Colon (tissue), 2 donors: ENCODE results near the gene OR6K2.

Experiments
- FAIRE-seq: peaks from 2 replicates; lab custom pipeline; 2012; peaks lifted over from hg19 to GRCh38; lab: Jason Lieb, UNC
- donor health status: control.
- donor health status: control.

OR6K2 gene

DNA sequence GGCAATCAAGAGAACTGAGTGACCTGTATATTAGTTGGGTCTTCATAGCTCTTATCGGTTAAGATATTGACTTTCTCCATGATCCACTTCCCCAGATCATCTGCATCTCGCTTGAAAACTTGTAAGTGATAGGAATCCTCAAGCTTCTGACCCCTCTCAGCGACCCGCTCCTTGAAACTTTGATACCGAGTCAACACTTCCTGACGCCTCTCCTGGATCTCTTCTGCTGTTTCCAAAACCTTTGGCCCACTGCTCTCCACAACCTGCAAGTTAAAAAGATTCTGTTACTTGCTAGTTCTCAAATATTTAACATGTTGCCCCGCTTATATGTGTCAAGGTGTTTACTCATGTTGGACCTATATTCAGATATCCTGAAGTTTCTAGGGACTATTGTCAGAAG, 15.4 kb downstream of the OR6K2 start:
- FAIRE-seq: no peak

DNA sequence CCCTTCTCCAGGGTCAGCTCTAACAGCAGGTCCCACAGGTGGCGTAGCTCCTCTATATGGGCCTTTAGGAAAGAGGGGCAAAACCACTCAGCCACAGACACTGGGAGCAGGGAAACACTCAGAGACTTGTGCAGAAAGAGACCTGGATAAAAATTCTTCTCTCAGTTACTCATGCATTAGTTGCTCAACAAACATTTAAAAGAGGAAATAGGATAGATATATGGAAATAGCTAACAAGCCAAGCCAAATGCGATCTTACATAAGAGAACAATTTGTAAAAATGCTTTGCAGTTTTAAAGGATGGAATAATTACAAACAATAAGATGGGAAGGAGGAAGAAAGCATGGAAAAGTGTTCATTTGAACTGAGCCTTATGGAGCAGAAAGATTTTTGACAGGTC, 18.8 kb downstream of the OR6K2 start:
- no peak for FAIRE-seq

DNA sequence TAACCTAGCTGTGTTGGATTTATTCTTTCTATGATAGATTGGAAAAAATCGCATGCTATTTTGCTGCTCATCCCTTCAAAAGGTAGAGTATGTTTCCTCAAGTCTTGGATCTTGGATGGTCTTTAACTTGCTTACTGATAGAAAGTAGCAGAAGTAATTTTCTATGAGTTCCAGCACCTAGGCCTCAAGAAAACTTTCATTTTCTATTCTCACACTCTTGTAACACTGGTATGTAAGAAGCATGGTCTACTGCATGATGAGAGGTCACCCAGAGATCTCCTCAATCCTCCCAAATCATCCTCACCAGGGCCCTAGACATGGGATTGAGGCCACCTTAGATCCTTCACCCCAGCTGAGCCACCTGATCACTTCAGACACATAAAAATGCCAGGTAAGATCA, 21.2 kb downstream of the OR6K2 start:
- no peak for FAIRE-seq

DNA sequence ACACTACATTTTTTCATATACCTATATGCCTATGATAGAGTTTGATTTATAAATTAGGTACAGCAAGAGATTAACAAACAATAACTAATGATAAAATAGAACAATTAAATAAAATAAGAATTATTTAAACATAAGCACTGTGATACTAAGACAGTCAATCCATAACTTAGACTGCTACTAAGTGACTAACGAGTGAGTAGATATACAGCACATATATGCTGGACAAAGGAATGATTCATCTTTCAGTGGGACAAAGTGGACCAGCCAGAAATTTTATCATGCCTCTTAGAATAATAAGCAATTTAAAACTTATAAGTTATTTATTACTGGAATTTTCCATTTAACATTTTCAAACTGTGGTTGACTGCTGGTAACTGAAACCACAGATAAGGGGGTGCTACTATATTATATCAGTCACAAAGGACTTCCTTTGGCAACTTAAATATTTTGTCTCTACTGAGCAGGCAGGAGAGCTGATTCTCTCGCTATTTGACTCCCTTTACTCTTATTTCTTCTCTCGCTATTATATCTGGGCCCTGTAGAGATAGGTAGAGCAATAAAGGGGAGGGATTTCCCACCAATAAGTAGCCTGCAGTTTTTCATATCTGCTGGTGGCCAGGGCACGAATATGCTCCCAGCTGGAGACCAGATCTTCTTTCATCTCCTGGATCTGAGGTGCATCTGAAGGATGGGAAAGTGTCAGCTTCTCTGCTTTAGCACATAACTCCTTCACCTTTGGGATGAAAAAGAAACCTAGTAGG, 24.7 kb downstream of the OR6K2 start:
- FAIRE-seq: no peak

DNA sequence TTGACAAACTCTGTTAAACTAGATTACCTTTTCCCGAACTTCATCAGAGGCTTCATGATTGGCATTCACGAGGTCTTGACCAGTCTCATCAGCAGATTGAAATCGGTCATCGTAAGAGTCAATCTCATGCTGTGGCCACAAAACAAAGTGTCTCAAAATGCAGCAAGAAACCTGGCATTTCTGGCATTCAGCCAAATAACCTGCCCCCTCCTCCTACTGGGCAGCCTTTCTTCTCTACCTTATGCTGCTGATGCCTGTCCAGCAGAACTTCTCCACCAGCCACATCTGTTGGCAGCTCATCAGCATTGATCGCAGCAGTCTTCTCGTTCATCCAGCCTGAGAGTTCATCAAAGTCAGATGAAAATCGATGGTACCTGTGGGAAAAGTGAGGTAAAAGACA, 26.1 kb downstream of the OR6K2 start:
- FAIRE-seq: no peak

DNA sequence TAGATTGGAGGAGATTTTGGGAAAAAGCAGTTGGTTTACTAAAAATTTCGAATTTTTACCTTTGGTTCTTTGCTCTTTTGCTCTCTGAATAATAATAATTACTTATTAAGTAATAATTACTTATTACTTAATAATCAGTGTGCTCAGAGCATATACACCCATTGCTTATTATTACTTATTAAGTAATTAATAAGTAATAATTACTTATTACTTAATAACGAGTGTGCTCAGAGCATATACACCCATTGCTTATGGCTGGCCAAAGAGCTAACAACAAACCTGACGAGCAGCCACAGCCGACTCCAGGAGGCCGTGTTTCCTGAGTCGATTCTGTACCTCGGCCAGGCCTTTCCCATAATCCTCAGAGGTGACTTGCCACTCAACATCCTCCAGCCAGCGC, 34.4 kb downstream of the OR6K2 start:
- no peak for FAIRE-seq

DNA sequence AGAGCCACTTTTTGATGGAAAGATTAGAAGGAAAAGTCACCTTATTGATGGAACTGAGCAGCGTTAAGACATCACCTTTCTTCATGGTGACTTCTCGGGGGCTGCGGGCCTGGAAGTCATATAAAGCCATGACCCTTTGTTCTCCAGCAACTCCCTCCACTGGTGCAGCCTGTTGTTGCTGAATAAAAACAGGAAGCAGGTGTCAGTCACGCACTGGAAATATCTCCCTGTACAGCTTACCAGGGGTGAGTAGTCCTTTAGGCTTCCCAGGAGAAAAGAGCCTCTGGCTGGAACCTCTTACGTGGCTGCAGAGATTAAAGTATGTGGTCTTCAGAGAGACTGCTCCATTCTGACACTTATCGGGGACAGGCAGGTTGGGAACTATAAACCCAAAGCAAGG, 45.9 kb downstream of the OR6K2 start:
- no peak for FAIRE-seq

DNA sequence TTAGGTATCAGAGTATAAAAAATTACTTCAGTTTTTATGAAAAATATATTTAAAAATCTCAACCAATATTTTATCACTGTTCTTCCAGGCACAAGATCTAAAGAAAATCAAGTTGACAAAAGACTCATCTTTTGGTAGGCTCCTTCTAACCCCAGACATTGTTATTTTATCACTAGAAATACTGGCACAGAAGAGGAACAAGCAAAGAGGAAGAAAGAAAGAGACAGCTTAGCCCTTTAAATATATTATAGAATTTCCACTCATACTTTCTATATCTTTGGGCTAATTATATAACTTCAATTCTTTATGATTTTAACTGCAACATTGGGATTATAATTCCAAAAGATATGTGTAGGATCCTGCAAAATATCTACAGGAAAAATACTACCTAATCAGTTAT, 46.4 kb downstream of the OR6K2 start:
- no peak for FAIRE-seq

DNA sequence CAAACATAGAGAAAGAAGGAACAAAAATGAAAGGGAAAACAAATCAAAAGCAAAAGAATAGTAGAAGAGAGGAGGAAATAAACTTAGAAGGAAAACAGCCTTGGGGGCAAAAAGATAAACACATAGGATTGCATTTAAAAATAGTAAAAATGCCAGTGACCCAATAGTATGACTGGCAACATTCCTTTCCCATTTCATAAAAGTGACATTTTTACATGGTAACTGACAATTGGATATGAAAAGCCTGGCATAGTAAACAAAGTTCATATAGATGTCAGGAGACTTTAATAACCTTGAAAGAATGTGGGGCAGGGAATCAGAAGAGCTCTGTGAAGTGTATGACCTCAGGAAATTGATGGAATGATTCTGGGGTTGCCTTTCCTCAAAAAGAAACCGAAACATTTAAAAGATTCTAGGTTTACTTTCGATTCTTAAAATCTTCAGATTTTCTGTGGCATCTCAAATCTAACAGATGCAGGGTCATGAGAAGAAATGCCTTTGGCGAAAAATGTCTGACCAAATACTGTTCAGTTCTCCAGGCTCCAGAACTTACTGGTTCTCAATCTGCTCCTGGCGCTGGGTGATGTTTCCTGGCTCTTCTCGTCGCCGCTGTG, 47.6 kb downstream of the OR6K2 start:
- FAIRE-seq: no peak
